GM12892 (cell line): ENCODE measurements around the gene CAMTA1.

Experiments
- POLR2A ChIP-seq: IDR thresholded peaks from 2 replicates; pipeline ENCODE4 v1.6.1; 2011; ENCODE audit warnings: low read depth, low read length, control low read depth
- POLR2AphosphoS5 ChIP-seq: IDR thresholded peaks from 2 replicates; pipeline ENCODE4 v1.6.1; 2011; ENCODE audit warnings: low read depth, low read length, control low read depth
- TAF1 ChIP-seq: IDR thresholded peaks from 2 replicates; pipeline ENCODE4 v1.6.1; 2011; ENCODE audit warnings: low read depth, mild to moderate bottlenecking, control low read depth, low read length, borderline replicate concordance

DNA sequence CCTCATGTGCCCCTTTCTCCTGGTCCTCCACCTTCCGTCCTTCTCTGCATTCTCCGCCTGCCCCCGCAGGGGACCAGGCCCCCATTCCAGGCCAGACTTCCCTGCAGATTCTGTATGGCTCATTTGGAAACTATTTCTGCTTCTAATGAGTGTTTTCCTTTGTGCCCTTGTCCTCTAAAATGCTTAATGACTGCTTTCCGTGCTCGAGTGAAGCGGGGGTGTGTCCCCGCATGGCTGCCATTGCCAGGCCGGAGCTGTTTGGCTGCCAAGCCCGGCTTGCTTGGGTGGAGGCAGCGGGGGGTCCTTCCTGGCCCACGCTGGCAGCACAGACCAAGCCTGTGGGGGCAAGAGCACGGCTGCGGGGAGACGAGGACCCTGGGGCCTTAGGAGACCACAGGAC lies 686.6 kb downstream of the CAMTA1 start:
- TF ChIP-seq POLR2AphosphoS5 (no peak), POLR2A (no peak), TAF1 (no peak)
